Loucy (cell line): ENCODE data around the gene FLRT2.

Experiments
- H2AFZ ChIP-seq: fragments of 200-600 bp; sonication (generic); 2 replicates; pipeline ENCODE4 v1.6.0; 2016; ENCODE audit warnings: antibody characterized with exemption, mild to moderate bottlenecking, low read length, moderate library complexity
- H3F3A ChIP-seq: fragments of 200-600 bp; 2 replicates; pipeline ENCODE4 v1.6.0; 2016; ENCODE audit warnings: antibody characterized with exemption, low read depth, mild to moderate bottlenecking
- H3K27me3 ChIP-seq: fragments of 200-600 bp; sonication (generic); 2 replicates; pipeline ENCODE4 v1.6.1; 2014; ENCODE audit warnings: low read length, mild to moderate bottlenecking; ENCODE audit not compliant: insufficient read depth, poor library complexity, severe bottlenecking
- H3K36me3 ChIP-seq: fragments of 200-600 bp; sonication (generic); 2 replicates; pipeline ENCODE4 v1.6.1; 2016; ENCODE audit warnings: low read length; ENCODE audit not compliant: insufficient read depth
- H3K4me1 ChIP-seq: fragments of 200-600 bp; sonication (generic); 2 replicates; pipeline ENCODE4 v1.5.1; 2014; ENCODE audit warnings: low read length, mild to moderate bottlenecking; ENCODE audit not compliant: insufficient read depth, poor library complexity, severe bottlenecking
- H3K4me2 ChIP-seq: fragments of 200-600 bp; sonication (generic); 2 replicates; pipeline ENCODE4 v1.6.0; 2014; ENCODE audit warnings: antibody characterized with exemption, low read length, low read depth, mild to moderate bottlenecking; ENCODE audit not compliant: poor library complexity, severe bottlenecking
- H3K4me3 ChIP-seq: fragments of 200-600 bp; sonication (generic); 2 replicates; pipeline ENCODE4 v1.5.1; 2014; ENCODE audit warnings: low read length, mild to moderate bottlenecking, mixed read lengths; ENCODE audit not compliant: poor library complexity, severe bottlenecking
- H3K79me2 ChIP-seq: fragments of 200-600 bp; sonication (generic); 2 replicates; pipeline ENCODE4 v1.6.1; 2014; ENCODE audit warnings: low read length; ENCODE audit not compliant: insufficient read depth
- H3K9ac ChIP-seq: fragments of 200-600 bp; sonication (generic); 2 replicates; pipeline ENCODE4 v1.6.0; 2014; ENCODE audit warnings: mild to moderate bottlenecking, low read depth, low read length, moderate library complexity; ENCODE audit not compliant: poor library complexity, severe bottlenecking
- H3K9me2 ChIP-seq: fragments of 200-600 bp; sonication (generic); replicated peaks from 2 replicates; pipeline ENCODE4 v1.6.1; 2016; ENCODE audit warnings: low read depth, low read length, mixed read lengths
- H3K9me3 ChIP-seq: fragments of 200-600 bp; sonication (generic); 2 replicates; pipeline ENCODE4 v1.6.1; 2014; ENCODE audit warnings: mild to moderate bottlenecking, antibody characterized with exemption, low read length, low read depth; ENCODE audit not compliant: insufficient read depth
- H4K20me1 ChIP-seq: fragments of 200-600 bp; sonication (generic); 2 replicates; pipeline ENCODE4 v1.6.0; 2014; ENCODE audit warnings: antibody characterized with exemption, low read length, mild to moderate bottlenecking; ENCODE audit not compliant: insufficient read depth, poor library complexity, severe bottlenecking
- CTCF ChIP-seq: fragments of 200-600 bp; sonication (generic); conservative IDR thresholded peaks from 2 replicates; pipeline ENCODE4 v1.5.1; 2014; ENCODE audit warnings: mild to moderate bottlenecking, antibody characterized with exemption, low read length
- EZH2phosphoT487 ChIP-seq: fragments of 200-600 bp; IDR thresholded peaks from 2 replicates; pipeline ENCODE4 v1.6.1; 2018; ENCODE audit warnings: antibody characterized with exemption, mild to moderate bottlenecking, moderate library complexity, borderline replicate concordance

Gene FLRT2

GRCh38 chr14:85514487-85514886 lies 15.5 kb upstream of the FLRT2 start:
- TF ChIP-seq EZH2phosphoT487 = no peak
- no peak for TF ChIP-seq CTCF

GRCh38 chr14:85516239-85517113 lies 13.5 kb upstream of the FLRT2 start:
- Histone ChIP-seq H3K9me2 (no peaks in the 10 kb centered on the region), H3K9me3 (no peaks in the 10 kb centered on the region), H3K79me2 (no peaks in the 10 kb centered on the region), H3K9ac (no peak overlapping the region), H4K20me1 (no peaks in the 10 kb centered on the region), H3K36me3 (no peaks in the 10 kb centered on the region; the same call in 1 of the 2 replicates), H3K4me2 (peak overlapping the region; percentile 22), H3F3A (no peaks in the 10 kb centered on the region), H2AFZ (0 out of 2 replicates have a peak overlapping the region, but pooled peaks have one; percentile 22), H3K4me1 (peaks cover 67% of the 10 kb centered on the region), H3K27me3 (no peaks in the 10 kb centered on the region), H3K4me3 (no peak overlapping the region)
- no peak for TF ChIP-seq CTCF
- no peak for TF ChIP-seq EZH2phosphoT487

More at GRCh38 chr14:85514487-85514886, 15.5 kb upstream of the FLRT2 start:
- peak overlapping the region; percentile 45 for H3K4me3 ChIP-seq
- H3K4me2 ChIP-seq = peak overlapping the region; percentile 61
- H3K4me1 ChIP-seq = peaks cover 51% of the 10 kb centered on the region
- H3K9ac ChIP-seq = no peak overlapping the region
- H3K27me3 ChIP-seq = no peaks in the 10 kb centered on the region
- peak overlapping the region; percentile 56; the same call in 1 of the 2 replicates for H2AFZ ChIP-seq
- no peaks in the 10 kb centered on the region for H3K79me2 ChIP-seq
- H3K36me3 ChIP-seq = no peaks in the 10 kb centered on the region; the same call in 1 of the 2 replicates
- H3K9me2 ChIP-seq = no peaks in the 10 kb centered on the region
- H3F3A ChIP-seq = no peaks in the 10 kb centered on the region
- H4K20me1 ChIP-seq = no peaks in the 10 kb centered on the region
- H3K9me3 ChIP-seq = no peaks in the 10 kb centered on the region

- H3K79me2 ChIP-seq = no peaks in the 10 kb centered on the region
- TF ChIP-seq EZH2phosphoT487 (no peak), CTCF (no peak)
- no peaks in the 10 kb centered on the region for H3K9me3 ChIP-seq
- 0 out of 2 replicates have a peak overlapping the region, but pooled peaks have one; percentile 22 for H2AFZ ChIP-seq
- H3K4me2 ChIP-seq = peak overlapping the region; percentile 22
- no peak overlapping the region for H3K9ac ChIP-seq
- no peak overlapping the region for H3K4me3 ChIP-seq
- H3K36me3 ChIP-seq = no peaks in the 10 kb centered on the region; the same call in 1 of the 2 replicates
- no peaks in the 10 kb centered on the region for H3K27me3 ChIP-seq
- no peaks in the 10 kb centered on the region for H4K20me1 ChIP-seq
- no peaks in the 10 kb centered on the region for H3K9me2 ChIP-seq
- H3K4me1 ChIP-seq = peaks cover 59% of the 10 kb centered on the region
- H3F3A ChIP-seq = no peaks in the 10 kb centered on the region
Observed at GRCh38 chr14:85517114-85517688, 12.7 kb upstream of the FLRT2 start.
